Vagina (tissue), 2 donors: ENCODE data around the gene SOS2.

Experiments used
- CTCF ChIP-seq, 3 experiments: fragments of 450-650 bp in 2 of 3; fragments of 200-600 bp in 1 of 3; sonication (generic) in 1 of 3; IDR thresholded peaks; one replicate each; pipeline ENCODE4 v1.5.1; 2017 to 2019; ENCODE audit warnings: antibody characterized with exemption in 3 of 3, mild to moderate bottlenecking in 2 of 3, moderate library complexity in 2 of 3
- POLR2A ChIP-seq, 2 donors: fragments of 450-650 bp; IDR thresholded peaks; one replicate each; pipeline ENCODE4 v1.6.1; 2017; ENCODE audit warnings: antibody characterized with exemption in 2 of 2, mild to moderate bottlenecking in 2 of 2, moderate library complexity in 2 of 2
- POLR2AphosphoS5 ChIP-seq, 2 donors: sonication (generic); formaldehyde crosslinking; IDR thresholded peaks; one replicate each; pipeline ENCODE4 v1.9.0; 2017; ENCODE audit warnings: antibody characterized with exemption in 2 of 2, mild to moderate bottlenecking in 2 of 2, low read depth in 1 of 2; ENCODE audit not compliant: insufficient read depth in 1 of 2

- TF ChIP-seq CTCF (IDR thresholded peaks at IDR 0.05) (no peak), POLR2A (IDR thresholded peaks at IDR 0.05) (no peak), POLR2AphosphoS5 (IDR thresholded peaks at IDR 0.05; ENCODE audit: insufficient read depth in 1 of 2, low read depth in 1 of 2) (no peak)
Measured at GRCh38 chr14:50070840-50071548, 160.4 kb downstream of the SOS2 start.
